PFSK-1 (cell line): ENCODE measurements around the gene NAV3.

ENCODE experiments used
- FOXP2 ChIP-seq: optimal IDR thresholded peaks from 2 replicates; pipeline ENCODE3; 2011; ENCODE audit warnings: borderline replicate concordance, control low read depth, inconsistent platforms; ENCODE audit not compliant: insufficient read depth; ENCODE audit errors: extremely low read length, extremely low read depth
- POLR2AphosphoS5 ChIP-seq: IDR thresholded peaks from 2 replicates; pipeline ENCODE4 v1.6.1; 2012; ENCODE audit warnings: low read depth, mild to moderate bottlenecking, control low read depth, low read length, moderate library complexity
- REST ChIP-seq, 2 experiments: IDR thresholded peaks; 2 replicates each; pipeline versions ENCODE4 v1.6.1 to v1.8.0; 2011 to 2012; ENCODE audit warnings: low read depth in 2 of 2, low read length in 2 of 2, control low read depth in 1 of 2, inconsistent platforms in 1 of 2, mild to moderate bottlenecking in 1 of 2, moderate library complexity in 1 of 2; ENCODE audit not compliant: insufficient read depth in 1 of 2
- SIN3A ChIP-seq: IDR thresholded peaks from 2 replicates; pipeline ENCODE4 v1.6.1; 2012; ENCODE audit warnings: mild to moderate bottlenecking, low read length, moderate library complexity, borderline replicate concordance; ENCODE audit not compliant: insufficient read depth
- TAF1 ChIP-seq: IDR thresholded peaks from 2 replicates; pipeline ENCODE4 v1.6.1; 2012; ENCODE audit warnings: low read length, control low read depth, borderline replicate concordance; ENCODE audit not compliant: insufficient read depth

The NAV3 gene

GRCh38 chr12:78183824-78184223 is 353.1 kb downstream of the NAV3 start:
- no peak for TF ChIP-seq FOXP2
- TF ChIP-seq REST (IDR thresholded peaks at IDR 0.05; ENCODE audit: insufficient read depth in 1 of 2, low read depth in 2 of 2, low read length in 2 of 2), result no peak
- no peak for TF ChIP-seq POLR2AphosphoS5
- TF ChIP-seq SIN3A, result no peak
- TF ChIP-seq TAF1, result no peak

- no peak for TF ChIP-seq TAF1
- no peak for TF ChIP-seq FOXP2
- TF ChIP-seq SIN3A, result no peak
- TF ChIP-seq POLR2AphosphoS5, result no peak
- TF ChIP-seq REST (IDR thresholded peaks at IDR 0.05; ENCODE audit: insufficient read depth in 1 of 2, low read depth in 2 of 2, low read length in 2 of 2), result no peak
Measured at GRCh38 chr12:78185109-78185508, 354.4 kb downstream of the NAV3 start.

- TF ChIP-seq POLR2AphosphoS5, result no peak
- no peak for TF ChIP-seq SIN3A
- TF ChIP-seq TAF1, result no peak
- no peak for TF ChIP-seq FOXP2
Measured at GRCh38 chr12:78185651-78186050, 355.0 kb downstream of the NAV3 start.

GRCh38 chr12:78186670-78187069 is 356.0 kb downstream of the NAV3 start:
- TF ChIP-seq TAF1 (no peak), FOXP2 (no peak), SIN3A (no peak), POLR2AphosphoS5 (no peak), REST (IDR thresholded peaks at IDR 0.05; ENCODE audit: insufficient read depth in 1 of 2, low read depth in 2 of 2, low read length in 2 of 2) (no peak)

- TF ChIP-seq TAF1 (no peak), POLR2AphosphoS5 (no peak), REST (IDR thresholded peaks at IDR 0.05; ENCODE audit: insufficient read depth in 1 of 2, low read depth in 2 of 2, low read length in 2 of 2) (no peak), SIN3A (no peak), FOXP2 (no peak)
Measured at GRCh38 chr12:78187741-78188140, 357.0 kb downstream of the NAV3 start.

GRCh38 chr12:78189656-78190055 is 359.0 kb downstream of the NAV3 start:
- no peak for TF ChIP-seq REST (IDR thresholded peaks at IDR 0.05; ENCODE audit: insufficient read depth in 1 of 2, low read depth in 2 of 2, low read length in 2 of 2)
- no peak for TF ChIP-seq SIN3A
- TF ChIP-seq POLR2AphosphoS5, result no peak
- TF ChIP-seq FOXP2, result no peak
- TF ChIP-seq TAF1, result no peak
